ENCODE data around the gene HBZ. TPM values are rescaled to one million over a fixed set of nuclear protein-coding genes. Genes with fewer than 3 reads are reported as not detected.
A peak's percentile ranks its signal among the peaks of the same experiment; 100 is the strongest.
"Not testable (repeated sequence)": the region's sequence is repeated elsewhere in the genome, so short reads cannot be mapped to it uniquely, and the experiment has no call there.

The HBZ gene
- total and polyA plus RNA-seq, 2 of the 13 experiments (the other 11 are each of a cell fraction or from before 2014, with no cell fraction given), result 0.21 TPM; not detected in 1

DNA sequence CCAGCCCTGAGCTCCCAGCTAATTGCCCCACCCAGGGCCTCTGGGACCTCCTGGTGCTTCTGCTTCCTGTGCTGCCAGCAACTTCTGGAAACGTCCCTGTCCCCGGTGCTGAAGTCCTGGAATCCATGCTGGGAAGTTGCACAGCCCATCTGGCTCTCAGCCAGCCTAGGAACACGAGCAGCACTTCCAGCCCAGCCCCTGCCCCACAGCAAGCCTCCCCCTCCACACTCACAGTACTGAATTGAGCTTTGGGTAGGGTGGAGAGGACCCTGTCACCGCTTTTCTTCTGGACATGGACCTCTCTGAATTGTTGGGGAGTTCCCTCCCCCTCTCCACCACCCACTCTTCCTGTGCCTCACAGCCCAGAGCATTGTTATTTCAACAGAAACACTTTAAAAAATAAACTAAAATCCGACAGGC, 17.7 kb downstream of the HBZ start (continued):
- TF ChIP-seq ERF (CRISPR knock-in tag; IDR thresholded peaks at IDR 0.05) (peak; percentile 84), ZNF3 (CRISPR knock-in tag; IDR thresholded peaks at IDR 0.05) (0 out of 2 replicates have a peak, but pooled peaks have one; percentile 38), HDAC2 (CRISPR knock-in tag; IDR thresholded peaks at IDR 0.05) (0 out of 2 replicates have a peak, but pooled peaks have one; percentile 48), AHR (CRISPR knock-in tag; IDR thresholded peaks at IDR 0.05) (0 out of 2 replicates have a peak, but pooled peaks have one; percentile 58), PPARG (CRISPR knock-in tag; conservative IDR thresholded peaks at IDR 0.05) (0 out of 2 replicates have a peak, but pooled peaks have one; percentile 29), SOX13 (CRISPR knock-in tag; conservative IDR thresholded peaks at IDR 0.05 in 1 of 2, IDR thresholded peaks at IDR 0.05 in 1 of 2) (0 out of 4 replicates have a peak, but pooled peaks of 1 of the 2 experiments have one; percentile 11), ELF3 (CRISPR knock-in tag; IDR thresholded peaks at IDR 0.05) (peak; percentile 58; the same call in 1 of the 2 replicates), NRL (CRISPR knock-in tag; IDR thresholded peaks at IDR 0.05; ENCODE audit: borderline replicate concordance) (0 out of 2 replicates have a peak, but pooled peaks have one; percentile 18), HMG20B (CRISPR knock-in tag; conservative IDR thresholded peaks at IDR 0.05) (0 out of 2 replicates have a peak, but pooled peaks have one; percentile 24), SMAD3 (CRISPR knock-in tag; IDR thresholded peaks at IDR 0.05) (0 out of 2 replicates have a peak, but pooled peaks have one; percentile 54), ZNF589 (CRISPR knock-in tag; conservative IDR thresholded peaks at IDR 0.05) (peak; percentile 67; the same call in 1 of the 2 replicates), THAP11 (CRISPR knock-in tag; IDR thresholded peaks at IDR 0.05) (0 out of 2 replicates have a peak, but pooled peaks have one; percentile 24), REL (CRISPR knock-in tag; conservative IDR thresholded peaks at IDR 0.05) (0 out of 2 replicates have a peak, but pooled peaks have one; percentile 38), ZNF232 (CRISPR knock-in tag; IDR thresholded peaks at IDR 0.05; ENCODE audit: borderline replicate concordance) (0 out of 2 replicates have a peak, but pooled peaks have one; percentile 35), NKX3-1 (CRISPR knock-in tag; IDR thresholded peaks at IDR 0.05) (0 out of 2 replicates have a peak, but pooled peaks have one; percentile 56), ZBTB20 (CRISPR knock-in tag; IDR thresholded peaks at IDR 0.05; ENCODE audit: borderline replicate concordance, low read depth) (peak; percentile 53; the same call in 1 of the 2 replicates), ZNF331 (CRISPR knock-in tag; IDR thresholded peaks at IDR 0.05) (peak; percentile 78), ZNF335 (CRISPR knock-in tag; IDR thresholded peaks at IDR 0.05) (0 out of 2 replicates have a peak, but pooled peaks have one; percentile 58), RARA (CRISPR knock-in tag; IDR thresholded peaks at IDR 0.05) (peak; percentile 40; the same call in 1 of the 2 replicates), KLF11 (CRISPR knock-in tag; IDR thresholded peaks at IDR 0.05) (0 out of 2 replicates have a peak, but pooled peaks have one; percentile 44), TSC22D2 (CRISPR knock-in tag; IDR thresholded peaks at IDR 0.05; ENCODE audit: borderline replicate concordance) (peak; percentile 73; the same call in 1 of the 2 replicates), WIZ (CRISPR knock-in tag; IDR thresholded peaks at IDR 0.05) (peak; percentile 83), TEAD3 (CRISPR knock-in tag; optimal IDR thresholded peaks at IDR 0.05; ENCODE audit: borderline replicate concordance) (peak; percentile 43), ZNF792 (CRISPR knock-in tag; IDR thresholded peaks at IDR 0.05) (peak; percentile 46; the same call in 1 of the 2 replicates)
- TF ChIP-seq, protein P1, sequence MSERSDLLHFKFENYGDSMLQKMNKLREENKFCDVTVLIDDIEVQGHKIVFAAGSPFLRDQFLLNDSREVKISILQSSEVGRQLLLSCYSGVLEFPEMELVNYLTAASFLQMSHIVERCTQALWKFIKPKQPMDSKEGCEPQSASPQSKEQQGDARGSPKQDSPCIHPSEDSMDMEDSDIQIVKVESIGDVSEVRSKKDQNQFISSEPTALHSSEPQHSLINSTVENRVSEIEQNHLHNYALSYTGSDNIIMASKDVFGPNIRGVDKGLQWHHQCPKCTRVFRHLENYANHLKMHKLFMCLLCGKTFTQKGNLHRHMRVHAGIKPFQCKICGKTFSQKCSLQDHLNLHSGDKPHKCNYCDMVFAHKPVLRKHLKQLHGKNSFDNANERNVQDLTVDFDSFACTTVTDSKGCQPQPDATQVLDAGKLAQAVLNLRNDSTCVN (CRISPR knock-in tag; IDR thresholded peaks at IDR 0.05; ENCODE audit: borderline replicate concordance), result peak; percentile 80
- not testable (repeated sequence) for TF ChIP-seq SOX13 (IDR thresholded peaks at IDR 0.05)
- TF ChIP-seq, protein P2, sequence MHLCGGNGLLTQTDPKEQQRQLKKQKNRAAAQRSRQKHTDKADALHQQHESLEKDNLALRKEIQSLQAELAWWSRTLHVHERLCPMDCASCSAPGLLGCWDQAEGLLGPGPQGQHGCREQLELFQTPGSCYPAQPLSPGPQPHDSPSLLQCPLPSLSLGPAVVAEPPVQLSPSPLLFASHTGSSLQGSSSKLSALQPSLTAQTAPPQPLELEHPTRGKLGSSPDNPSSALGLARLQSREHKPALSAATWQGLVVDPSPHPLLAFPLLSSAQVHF (CRISPR knock-in tag; IDR thresholded peaks at IDR 0.05), result 0 out of 2 replicates have a peak, but pooled peaks have one; percentile 46
- TF ChIP-seq, protein P3, sequence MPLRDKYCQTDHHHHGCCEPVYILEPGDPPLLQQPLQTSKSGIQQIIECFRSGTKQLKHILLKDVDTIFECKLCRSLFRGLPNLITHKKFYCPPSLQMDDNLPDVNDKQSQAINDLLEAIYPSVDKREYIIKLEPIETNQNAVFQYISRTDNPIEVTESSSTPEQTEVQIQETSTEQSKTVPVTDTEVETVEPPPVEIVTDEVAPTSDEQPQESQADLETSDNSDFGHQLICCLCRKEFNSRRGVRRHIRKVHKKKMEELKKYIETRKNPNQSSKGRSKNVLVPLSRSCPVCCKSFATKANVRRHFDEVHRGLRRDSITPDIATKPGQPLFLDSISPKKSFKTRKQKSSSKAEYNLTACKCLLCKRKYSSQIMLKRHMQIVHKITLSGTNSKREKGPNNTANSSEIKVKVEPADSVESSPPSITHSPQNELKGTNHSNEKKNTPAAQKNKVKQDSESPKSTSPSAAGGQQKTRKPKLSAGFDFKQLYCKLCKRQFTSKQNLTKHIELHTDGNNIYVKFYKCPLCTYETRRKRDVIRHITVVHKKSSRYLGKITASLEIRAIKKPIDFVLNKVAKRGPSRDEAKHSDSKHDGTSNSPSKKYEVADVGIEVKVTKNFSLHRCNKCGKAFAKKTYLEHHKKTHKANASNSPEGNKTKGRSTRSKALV (CRISPR knock-in tag; IDR thresholded peaks at IDR 0.05), result peak; percentile 41; the same call in 1 of the 2 replicates
